HEK293T (cell line): ENCODE data around the gene FRRS1.

ENCODE experiments used
- CTCF ChIA-PET: fragments of 350-600 bp; formaldehyde crosslinking; extraction: SDS; loops from one replicate; lab custom pipeline; 2021; ENCODE audit warnings: antibody characterized with exemption, inconsistent platforms; lab: Yijun Ruan, JAX
- POLR2A ChIA-PET: fragments of 350-600 bp; formaldehyde crosslinking; extraction: SDS; loops from one replicate; lab custom pipeline; 2020; ENCODE audit warnings: antibody characterized with exemption, inconsistent platforms; lab: Yijun Ruan, JAX
- DNase-seq: peaks from one replicate; pipeline ENCODE4 v3.0.0; 2012; ENCODE audit warnings: mixed read lengths; ENCODE audit errors: extremely low spot score
- ARNT ChIP-seq: fragments of 450-650 bp; IDR thresholded peaks from 2 replicates; pipeline ENCODE4 v1.6.1; 2017; ENCODE audit warnings: mild to moderate bottlenecking
- BHLHE40 ChIP-seq: fragments of 450-650 bp; IDR thresholded peaks from 2 replicates; pipeline ENCODE4 v1.6.1; 2016; ENCODE audit warnings: mild to moderate bottlenecking, moderate library complexity, borderline replicate concordance
- CTBP1 ChIP-seq: fragments of 450-650 bp; IDR thresholded peaks from 2 replicates; pipeline ENCODE4 v1.6.1; 2016; ENCODE audit warnings: borderline replicate concordance
- ELF4 ChIP-seq: fragments of 450-650 bp; IDR thresholded peaks from 2 replicates; pipeline ENCODE4 v1.6.1; 2017; ENCODE audit warnings: antibody characterized with exemption
- FOXA1 ChIP-seq: fragments of 450-650 bp; IDR thresholded peaks from 2 replicates; pipeline ENCODE4 v1.6.1; 2016; ENCODE audit warnings: mild to moderate bottlenecking
- FOXK2 ChIP-seq: fragments of 450-650 bp; IDR thresholded peaks from 2 replicates; pipeline ENCODE4 v1.6.1; 2016; ENCODE audit warnings: mild to moderate bottlenecking
- FOXM1 ChIP-seq: fragments of 450-650 bp; IDR thresholded peaks from 2 replicates; pipeline ENCODE4 v1.6.1; 2017; ENCODE audit warnings: mild to moderate bottlenecking, borderline replicate concordance
- HDGF ChIP-seq: fragments of 450-650 bp; IDR thresholded peaks from 2 replicates; pipeline ENCODE4 v1.6.1; 2017; ENCODE audit warnings: antibody characterized with exemption, borderline replicate concordance
- L3MBTL2 ChIP-seq: fragments of 450-650 bp; conservative IDR thresholded peaks from 2 replicates; pipeline ENCODE4 v1.6.1; 2016; ENCODE audit warnings: mild to moderate bottlenecking
- LEF1 ChIP-seq: fragments of 450-650 bp; IDR thresholded peaks from 2 replicates; pipeline ENCODE4 v1.6.1; 2017; ENCODE audit warnings: mild to moderate bottlenecking, borderline replicate concordance
- NFRKB ChIP-seq: fragments of 450-650 bp; IDR thresholded peaks from 2 replicates; pipeline ENCODE4 v1.6.1; 2016; ENCODE audit warnings: mild to moderate bottlenecking, moderate library complexity
- SP1 ChIP-seq: fragments of 450-650 bp; IDR thresholded peaks from 2 replicates; pipeline ENCODE4 v1.6.1; 2017
- SUZ12 ChIP-seq: fragments of 450-650 bp; IDR thresholded peaks from 2 replicates; pipeline ENCODE4 v1.6.1; 2016; ENCODE audit warnings: mild to moderate bottlenecking
- TARDBP ChIP-seq: fragments of 450-650 bp; IDR thresholded peaks from 2 replicates; pipeline ENCODE4 v1.6.1; 2016
- ZNF384 ChIP-seq: fragments of 450-650 bp; IDR thresholded peaks from 2 replicates; pipeline ENCODE4 v1.6.1; 2016
- TF ChIP-seq, protein P1 (sequence below): fragments of 450-650 bp; IDR thresholded peaks from 2 replicates; pipeline ENCODE4 v1.6.1; 2016

FRRS1 gene

DNA sequence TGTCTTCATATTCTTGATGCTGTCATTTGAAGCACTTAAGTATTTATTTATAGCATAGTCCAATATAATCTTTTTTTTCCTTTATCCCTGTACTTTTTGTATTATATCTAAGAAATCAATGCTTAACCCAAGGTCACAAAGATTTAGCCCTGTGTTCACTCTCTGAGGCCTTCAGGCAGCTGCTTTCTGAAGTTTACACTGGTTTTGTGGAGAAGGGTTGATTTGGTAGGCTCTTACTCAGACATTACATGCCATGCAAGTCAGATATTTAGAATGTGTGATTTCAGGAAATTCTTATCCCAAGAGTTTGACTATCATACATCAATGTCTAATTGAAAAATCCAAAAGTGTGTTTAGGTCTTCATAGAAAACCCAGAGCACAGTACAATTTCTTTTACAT lies 64.2 kb downstream of the FRRS1 start:
- ChIA-PET CTCF (no interaction called here), POLR2A (no interaction called here)
- TF ChIP-seq ARNT (no peak), LEF1 (no peak), NFRKB (no peak)
- no peak for DNase-seq

DNA sequence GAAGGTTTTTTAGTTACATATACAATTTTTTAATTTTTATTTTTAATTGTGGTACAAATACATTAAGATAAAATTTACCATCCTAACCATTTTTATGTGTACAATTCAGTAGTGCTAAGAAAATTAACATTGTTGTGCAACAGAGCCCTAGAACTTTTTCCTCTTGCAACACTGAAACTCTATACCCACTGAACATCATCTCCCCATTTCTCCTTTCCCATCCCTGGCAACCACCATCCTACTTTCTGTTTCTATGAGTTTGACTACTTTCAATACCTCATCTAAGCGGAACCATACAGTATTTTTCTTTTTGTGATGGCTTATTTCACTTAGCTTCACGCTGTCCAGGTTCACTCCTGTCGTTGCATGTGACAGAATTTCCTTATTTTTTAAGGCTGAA lies 66.4 kb downstream of the FRRS1 start:
- DNase-seq: no peak
- TF ChIP-seq CTBP1: no peak
- no peak for TF ChIP-seq TARDBP
- TF ChIP-seq HDGF: no peak
- no peak for TF ChIP-seq ELF4
- no peak for TF ChIP-seq FOXM1
- TF ChIP-seq, protein P1, sequence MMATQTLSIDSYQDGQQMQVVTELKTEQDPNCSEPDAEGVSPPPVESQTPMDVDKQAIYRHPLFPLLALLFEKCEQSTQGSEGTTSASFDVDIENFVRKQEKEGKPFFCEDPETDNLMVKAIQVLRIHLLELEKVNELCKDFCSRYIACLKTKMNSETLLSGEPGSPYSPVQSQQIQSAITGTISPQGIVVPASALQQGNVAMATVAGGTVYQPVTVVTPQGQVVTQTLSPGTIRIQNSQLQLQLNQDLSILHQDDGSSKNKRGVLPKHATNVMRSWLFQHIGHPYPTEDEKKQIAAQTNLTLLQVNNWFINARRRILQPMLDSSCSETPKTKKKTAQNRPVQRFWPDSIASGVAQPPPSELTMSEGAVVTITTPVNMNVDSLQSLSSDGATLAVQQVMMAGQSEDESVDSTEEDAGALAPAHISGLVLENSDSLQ: no peak
- no peak for TF ChIP-seq BHLHE40
- ChIA-PET POLR2A (no interaction called here), CTCF (no interaction called here)

DNA sequence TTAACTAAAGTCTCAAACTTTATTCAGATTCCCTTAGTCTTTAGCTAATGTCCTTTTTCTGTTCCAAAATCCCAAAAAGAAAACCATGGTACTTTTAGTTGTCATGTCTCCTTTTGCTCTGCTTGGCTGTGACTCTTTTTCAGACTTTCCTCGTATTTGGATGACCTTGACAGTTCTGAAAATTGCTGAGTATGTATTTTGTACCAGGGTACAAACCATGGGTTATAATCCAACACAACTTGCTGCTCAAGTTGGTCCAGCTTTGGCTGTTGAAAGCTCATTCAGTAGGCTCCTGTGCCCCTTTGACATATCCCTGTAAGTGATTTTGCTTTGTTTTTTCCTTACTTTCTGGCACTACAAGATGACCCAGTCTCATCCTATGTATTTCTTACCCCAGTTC lies 68.9 kb downstream of the FRRS1 start:
- CTCF ChIA-PET: no interaction called here
- TF ChIP-seq, protein P1: no peak
- TF ChIP-seq CTBP1 (no peak), NFRKB (no peak), FOXM1 (no peak), L3MBTL2 (no peak), TARDBP (no peak), SP1 (no peak), BHLHE40 (no peak), ELF4 (no peak), FOXA1 (no peak), LEF1 (no peak), ZNF384 (no peak), HDGF (no peak), ARNT (no peak), FOXK2 (no peak)
- DNase-seq: no peak
- POLR2A ChIA-PET: no interaction called here

DNA sequence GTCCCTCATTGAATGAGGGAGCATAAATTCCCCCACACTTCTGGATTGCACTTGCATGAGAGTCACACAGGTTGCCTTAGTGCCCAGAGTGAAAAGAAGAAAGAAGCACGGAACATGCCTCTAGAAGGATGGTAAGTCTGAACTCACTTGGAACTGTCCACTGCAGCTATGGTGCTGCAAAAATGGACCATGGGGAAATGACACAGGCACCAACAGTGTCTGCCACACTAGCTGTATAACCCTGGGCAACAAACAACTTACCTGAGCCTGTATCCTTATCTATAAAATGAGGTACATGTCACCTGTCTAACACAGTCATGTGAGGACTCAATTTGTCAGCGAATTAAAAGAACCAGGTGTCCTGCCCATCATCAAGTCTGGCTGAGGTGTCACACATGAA lies 69.8 kb downstream of the FRRS1 start:
- DNase-seq: no peak
- ChIA-PET POLR2A (no interaction called here), CTCF (interaction anchor here (2.4 kb wide), 1 partner anchor 11 kb away, joined by 7 read pairs; no protein-coding TSS in a partner anchor)
- TF ChIP-seq CTBP1: no peak
- TF ChIP-seq, protein P1: no peak

DNA sequence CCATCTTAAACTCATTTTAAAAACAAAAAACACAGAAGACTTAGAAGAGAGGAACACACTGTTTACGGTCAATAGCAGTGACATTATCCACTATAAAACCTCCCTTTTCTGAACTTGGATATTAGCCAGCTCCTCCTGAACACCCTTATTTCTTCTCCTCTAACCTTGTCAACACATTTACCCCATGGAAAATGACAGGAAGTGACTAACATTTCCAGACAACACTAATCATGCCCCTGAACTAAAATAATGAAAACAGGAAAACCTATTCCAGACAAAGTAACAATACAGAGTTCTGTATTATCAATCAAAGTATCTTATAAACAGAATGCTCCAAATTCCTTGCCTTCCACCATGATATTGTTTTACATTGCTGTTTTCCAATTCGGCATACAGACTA lies 75.3 kb downstream of the FRRS1 start:
- POLR2A ChIA-PET: no interaction called here
- no peak for DNase-seq
- CTCF ChIA-PET: interaction anchor here (0.6 to 0.7 kb wide), 2 partner anchors 8 to 11 kb away, joined by 3 read pairs; no protein-coding TSS in a partner anchor
- no peak for TF ChIP-seq NFRKB
- no peak for TF ChIP-seq ZNF384

DNA sequence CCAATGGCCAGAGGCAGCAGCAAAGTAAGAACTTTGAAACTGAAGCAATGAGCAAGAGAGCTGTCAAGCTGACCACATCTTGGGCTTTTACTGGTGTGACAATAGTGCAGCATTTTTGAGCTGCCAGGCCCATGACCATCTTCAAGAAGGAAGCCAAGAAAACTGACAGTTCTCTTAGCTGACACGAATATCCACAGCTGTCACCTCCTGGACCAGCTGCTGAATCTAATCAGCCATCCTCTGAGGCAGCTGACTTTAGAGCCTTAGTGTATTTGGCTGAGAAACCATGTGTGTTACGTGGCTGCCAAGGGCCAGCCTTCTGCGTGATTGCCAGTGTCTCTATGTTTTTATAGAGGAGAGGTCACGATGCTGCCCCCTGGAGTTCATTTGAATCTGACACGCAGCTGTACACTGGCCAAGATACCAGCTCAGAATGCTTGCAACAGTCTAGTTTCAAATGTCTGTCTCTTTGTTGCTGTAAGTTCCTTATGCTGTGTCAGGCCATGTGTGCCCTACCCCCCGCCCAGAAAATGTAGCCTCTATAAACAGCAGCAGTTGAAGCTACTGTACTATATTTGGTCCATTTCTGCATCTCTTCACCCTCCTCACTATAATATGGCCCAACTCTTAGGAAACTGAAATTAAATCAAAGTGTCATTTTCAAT lies 80.8 kb downstream of the FRRS1 start:
- peak; percentile 72 for DNase-seq
- TF ChIP-seq SUZ12 (no peak), CTBP1 (no peak), TARDBP (no peak), LEF1 (no peak), NFRKB (no peak), BHLHE40 (no peak)
- POLR2A ChIA-PET: no interaction called here
- CTCF ChIA-PET: interaction anchor here (0.6 to 1.4 kb wide), 12 partner anchors 10 to 484 kb away, joined by 3 to 9 read pairs (median 4); partner anchors contain the start of genes PALMD and PLPPR4

DNA sequence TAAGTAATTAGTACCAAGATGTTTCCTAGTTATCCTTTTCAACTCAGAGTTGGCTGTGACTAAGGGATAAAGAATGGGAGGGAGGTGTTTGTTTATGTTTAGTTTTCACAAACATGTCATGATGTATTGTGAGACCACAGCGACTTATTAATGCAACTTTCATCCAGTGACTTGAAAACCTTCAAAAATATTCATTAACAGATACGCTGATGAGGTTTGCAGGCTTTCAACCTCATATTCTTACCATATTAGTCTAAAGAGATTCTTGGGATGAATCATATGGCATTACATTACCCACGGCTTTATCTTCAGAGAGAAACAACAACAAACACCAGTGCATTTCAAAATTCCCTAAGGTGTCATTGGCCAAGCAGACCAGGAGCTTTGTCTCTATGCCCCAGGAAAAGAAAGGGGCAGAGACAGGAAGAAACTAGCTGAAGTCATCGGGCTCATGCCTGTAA lies 84.1 kb downstream of the FRRS1 start:
- ChIA-PET CTCF (interaction anchor here (0.8 to 1.5 kb wide), 2 partner anchors 9 to 151 kb away, joined by 3 to 4 read pairs; no protein-coding TSS in a partner anchor), POLR2A (no interaction called here)

More for the DNA sequence above, 84.1 kb downstream of the FRRS1 start:
- no peak for DNase-seq
- TF ChIP-seq FOXA1 (no peak), NFRKB (no peak), ARNT (no peak), FOXM1 (no peak), LEF1 (no peak), L3MBTL2 (no peak), SUZ12 (no peak), CTBP1 (no peak), HDGF (no peak), ELF4 (no peak), FOXK2 (no peak)
- TF ChIP-seq, protein P1: no peak
